Upper lobe of right lung (tissue), 1 donor: ENCODE results near the gene PBLD. TPM values are rescaled to one million over a fixed set of nuclear protein-coding genes. Genes with fewer than 3 reads are reported as not detected.

Experiments used
- ATAC-seq: fragments of 200-7000 bp; cut with Tn5 transposase; one replicate; pipeline ENCODE4 v1.9.1; 2020; ENCODE audit warnings: mild to moderate bottlenecking, moderate library complexity
- DNase-seq: peaks from one replicate; pipeline ENCODE4 v3.0.0-alpha.2; 2020
- H3K27ac ChIP-seq: fragments of 200-600 bp; one replicate; pipeline ENCODE4 v1.8.0; 2022
- H3K27me3 ChIP-seq: fragments of 200-600 bp; one replicate; pipeline ENCODE4 v1.8.0; 2022; ENCODE audit warnings: mild to moderate bottlenecking
- H3K36me3 ChIP-seq: fragments of 200-600 bp; one replicate; pipeline ENCODE4 v1.8.0; 2022
- H3K4me1 ChIP-seq: fragments of 200-600 bp; one replicate; pipeline ENCODE4 v1.8.0; 2022
- H3K4me3 ChIP-seq: fragments of 200-600 bp; one replicate; pipeline ENCODE4 v1.8.0; 2022; ENCODE audit warnings: mild to moderate bottlenecking
- H3K9me3 ChIP-seq: fragments of 200-600 bp; one replicate; pipeline ENCODE4 v1.8.0; 2022
- intact Hi-C: fragments of 100-400 bp; cut with DNase I; formaldehyde crosslinking; loops from one replicate; pipeline ENCODE4 v1.11.0; 2022
- total RNA-seq: library from RNA; stranded (reverse); fragmentation: NEBNext Ultra II Directional; extraction: Animal tissue kit (Norgen Biotek cat#: 25700); gene quantifications from one replicate; pipeline ENCODE4 v1.2.1, GENCODE V29; 2021
- TF ChIP-seq, protein P1 (sequence below): fragments of 200-600 bp; IDR thresholded peaks from one replicate; pipeline ENCODE4 v1.8.0; 2022; ENCODE audit warnings: antibody characterized with exemption
- donor health status: DM: no; HTN: yes; CAD: no; lungs with severe emphysema.

PBLD gene
- total RNA-seq, 1 donor from 2014 or later, result 2.3 TPM

DNA sequence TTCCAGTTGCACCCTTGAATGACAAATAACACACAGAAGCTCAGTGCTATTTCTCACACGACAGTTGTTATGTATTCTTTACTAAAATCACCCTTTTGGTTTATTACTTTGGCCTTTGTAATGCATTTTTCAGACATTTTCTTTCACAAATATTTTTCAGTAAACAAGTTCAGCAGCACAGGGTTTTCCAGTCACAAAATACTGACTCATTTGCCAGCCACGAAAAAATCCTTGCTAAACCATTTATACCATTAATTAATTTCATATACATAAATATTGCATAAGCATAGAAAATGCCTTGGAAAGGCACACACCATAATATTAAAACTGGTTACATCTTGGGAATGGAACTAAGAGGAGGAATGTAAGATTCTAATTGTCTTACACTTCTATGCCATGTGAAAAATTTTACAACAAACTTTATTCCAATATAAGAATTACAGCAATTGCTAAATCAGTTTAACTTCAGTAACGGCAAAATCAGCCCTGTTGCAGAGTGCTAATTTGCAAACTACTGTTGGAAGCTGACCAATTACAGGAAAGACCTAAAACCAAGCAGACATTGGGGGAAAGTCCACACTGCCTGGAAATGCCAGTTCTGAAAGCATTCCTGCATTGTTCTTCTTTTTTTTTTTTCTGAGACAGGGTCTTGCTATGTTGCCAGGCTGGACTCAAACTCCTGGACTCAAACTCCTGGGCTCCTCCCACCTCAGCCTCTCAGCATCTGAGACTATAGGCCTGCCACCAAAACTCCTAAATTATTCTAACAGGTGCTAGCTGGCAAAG, 31.6 kb upstream of the PBLD start:
- ATAC-seq (no peak), DNase-seq (no peak)
- intact Hi-C loops, result no loop called here
- peaks cover 51% of the 10 kb centered on the region for H3K36me3 ChIP-seq
- no peak overlapping the region for H3K27ac ChIP-seq
- H3K4me1 ChIP-seq, result no peaks in the 10 kb centered on the region
- no peak overlapping the region for H3K4me3 ChIP-seq
- no peaks in the 10 kb centered on the region for H3K9me3 ChIP-seq
- TF ChIP-seq, protein P1, sequence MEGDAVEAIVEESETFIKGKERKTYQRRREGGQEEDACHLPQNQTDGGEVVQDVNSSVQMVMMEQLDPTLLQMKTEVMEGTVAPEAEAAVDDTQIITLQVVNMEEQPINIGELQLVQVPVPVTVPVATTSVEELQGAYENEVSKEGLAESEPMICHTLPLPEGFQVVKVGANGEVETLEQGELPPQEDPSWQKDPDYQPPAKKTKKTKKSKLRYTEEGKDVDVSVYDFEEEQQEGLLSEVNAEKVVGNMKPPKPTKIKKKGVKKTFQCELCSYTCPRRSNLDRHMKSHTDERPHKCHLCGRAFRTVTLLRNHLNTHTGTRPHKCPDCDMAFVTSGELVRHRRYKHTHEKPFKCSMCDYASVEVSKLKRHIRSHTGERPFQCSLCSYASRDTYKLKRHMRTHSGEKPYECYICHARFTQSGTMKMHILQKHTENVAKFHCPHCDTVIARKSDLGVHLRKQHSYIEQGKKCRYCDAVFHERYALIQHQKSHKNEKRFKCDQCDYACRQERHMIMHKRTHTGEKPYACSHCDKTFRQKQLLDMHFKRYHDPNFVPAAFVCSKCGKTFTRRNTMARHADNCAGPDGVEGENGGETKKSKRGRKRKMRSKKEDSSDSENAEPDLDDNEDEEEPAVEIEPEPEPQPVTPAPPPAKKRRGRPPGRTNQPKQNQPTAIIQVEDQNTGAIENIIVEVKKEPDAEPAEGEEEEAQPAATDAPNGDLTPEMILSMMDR, result no peak
- no peaks in the 10 kb centered on the region for H3K27me3 ChIP-seq

DNA sequence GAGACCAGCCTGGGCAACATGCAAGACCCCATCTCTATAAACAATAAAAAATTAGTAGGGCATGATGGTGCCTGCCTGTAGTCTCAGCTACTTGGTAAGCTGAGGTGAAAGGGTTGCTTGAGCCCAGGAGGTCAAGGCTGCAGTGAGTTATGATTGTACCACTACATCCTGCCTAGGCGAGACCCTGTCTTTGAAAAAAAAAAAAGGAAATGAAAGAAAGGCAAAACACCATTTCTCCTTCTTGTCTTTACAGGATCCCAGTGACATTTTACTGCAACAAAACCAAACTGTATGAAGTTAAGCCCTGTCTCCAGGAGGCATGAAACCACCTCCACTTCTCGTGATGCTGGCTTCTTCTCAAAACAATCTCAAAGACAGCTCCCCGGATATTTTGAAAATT, 29.9 kb upstream of the PBLD start:
- Histone ChIP-seq H3K36me3 (peaks cover 64% of the 10 kb centered on the region), H3K4me3 (no peak overlapping the region), H3K27me3 (no peaks in the 10 kb centered on the region), H3K27ac (no peak overlapping the region), H3K9me3 (no peaks in the 10 kb centered on the region), H3K4me1 (no peaks in the 10 kb centered on the region)
- TF ChIP-seq, protein P1, result no peak
- intact Hi-C loops, result no loop called here
- ATAC-seq (no peak), DNase-seq (no peak)

- Histone ChIP-seq H3K9me3 (no peaks in the 10 kb centered on the region), H3K27ac (no peak overlapping the region), H3K4me3 (no peak overlapping the region), H3K27me3 (no peaks in the 10 kb centered on the region), H3K4me1 (no peaks in the 10 kb centered on the region), H3K36me3 (peaks cover 78% of the 10 kb centered on the region)
- intact Hi-C loops, result no loop called here
- no peak for ATAC-seq
- TF ChIP-seq, protein P1, result no peak
- no peak for DNase-seq
Measured at GRCh38 chr10:68359189-68359588, 26.5 kb upstream of the PBLD start.

DNA sequence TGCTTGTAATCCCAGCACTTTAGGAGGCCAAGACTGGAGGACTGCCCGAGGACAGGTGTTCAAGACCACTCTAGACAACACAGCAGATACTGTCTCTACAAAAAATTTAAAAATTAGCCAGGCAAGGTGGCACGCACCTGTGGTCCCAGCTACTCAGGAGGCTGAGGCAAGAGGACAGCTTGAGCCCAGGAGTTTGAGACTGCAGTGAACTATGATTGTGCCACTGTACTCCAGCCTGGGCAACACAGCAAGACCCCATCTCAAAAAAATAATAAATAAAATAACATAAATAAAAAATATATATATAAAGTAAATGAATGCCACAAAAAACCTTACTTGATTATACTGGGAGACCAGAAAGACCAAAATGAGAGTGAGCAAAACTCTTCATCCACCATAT, 20.8 kb upstream of the PBLD start:
- H3K27me3 ChIP-seq, result no peaks in the 10 kb centered on the region
- TF ChIP-seq, protein P1, result no peak
- no peak overlapping the region for H3K4me3 ChIP-seq
- DNase-seq (no peak), ATAC-seq (no peak)
- H3K27ac ChIP-seq, result no peak overlapping the region
- intact Hi-C loops, result no loop called here
- no peaks in the 10 kb centered on the region for H3K4me1 ChIP-seq
- no peaks in the 10 kb centered on the region for H3K9me3 ChIP-seq
- H3K36me3 ChIP-seq, result peaks cover 67% of the 10 kb centered on the region

DNA sequence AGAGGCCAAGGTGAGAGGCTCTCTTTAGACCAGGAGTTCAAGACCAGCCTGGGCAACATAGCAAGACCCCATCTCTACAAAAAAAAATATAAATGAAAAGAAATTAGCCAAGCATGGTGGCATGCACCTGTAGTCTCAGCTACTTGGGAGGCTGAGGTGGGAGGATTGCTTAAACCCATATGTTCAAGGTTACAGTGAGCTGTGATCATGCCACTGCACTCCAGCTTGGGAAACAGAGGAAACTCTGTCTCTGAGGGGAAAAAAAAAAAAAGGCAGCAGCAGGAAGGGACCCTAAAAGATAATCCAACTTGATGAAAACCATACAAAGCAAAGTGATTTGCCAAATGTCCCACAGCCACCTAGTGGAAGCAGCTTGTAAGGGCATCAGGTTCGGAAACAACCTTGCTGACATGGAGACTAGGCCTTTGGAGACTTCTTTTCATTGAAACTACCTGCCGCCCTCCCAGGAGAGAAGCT, 15.6 kb upstream of the PBLD start:
- Histone ChIP-seq H3K27me3 (no peaks in the 10 kb centered on the region), H3K27ac (no peak overlapping the region), H3K4me1 (no peaks in the 10 kb centered on the region), H3K36me3 (peaks cover 84% of the 10 kb centered on the region), H3K9me3 (no peaks in the 10 kb centered on the region), H3K4me3 (no peak overlapping the region)
- DNase-seq (no peak), ATAC-seq (peak; percentile 82)
- TF ChIP-seq, protein P1, result peak; percentile 68
- intact Hi-C loops, result no loop called here
